Effector memory CD4-positive, alpha-beta T cell (primary cell): ENCODE data around the gene CADPS2.

Experiments used
- DNase-seq, 3 donors: peaks; one replicate each; pipeline ENCODE4 v3.0.0-alpha.2; 2020
- H3K27ac ChIP-seq: 2 replicates; pipeline ENCODE4 v1.7.0; 2013; ENCODE audit warnings: mild to moderate bottlenecking, low read length, moderate library complexity; ENCODE audit not compliant: insufficient read depth, poor library complexity, severe bottlenecking
- H3K27me3 ChIP-seq: replicated peaks from 2 replicates; pipeline ENCODE4 v1.7.0; 2013; ENCODE audit warnings: mild to moderate bottlenecking, low read length; ENCODE audit not compliant: insufficient read depth, control insufficient read depth, poor library complexity, severe bottlenecking
- H3K36me3 ChIP-seq: 2 replicates; pipeline ENCODE4 v1.7.0; 2013; ENCODE audit warnings: mild to moderate bottlenecking, low read length, moderate library complexity; ENCODE audit not compliant: control insufficient read depth, insufficient read depth
- H3K4me1 ChIP-seq: 2 replicates; pipeline ENCODE4 v1.7.0; 2013; ENCODE audit warnings: low read length, mild to moderate bottlenecking; ENCODE audit not compliant: control insufficient read depth, insufficient read depth, poor library complexity, severe bottlenecking
- H3K4me3 ChIP-seq: 2 replicates; pipeline ENCODE4 v1.7.0; 2013; ENCODE audit warnings: low read length, low read depth, mild to moderate bottlenecking; ENCODE audit not compliant: insufficient read depth, poor library complexity, severe bottlenecking
- H3K9me3 ChIP-seq: 2 replicates; pipeline ENCODE4 v1.7.0; 2013; ENCODE audit warnings: mild to moderate bottlenecking, low read length, moderate library complexity; ENCODE audit not compliant: control insufficient read depth

CADPS2 gene

GRCh38 chr7:122465296-122465695, 421.0 kb downstream of the CADPS2 start:
- no peak overlapping the region for H3K27ac ChIP-seq
- H3K36me3 ChIP-seq: no peaks in the 10 kb centered on the region
- no peaks in the 10 kb centered on the region for H3K9me3 ChIP-seq
- no peak for DNase-seq
- H3K27me3 ChIP-seq: no peaks in the 10 kb centered on the region
- no peaks in the 10 kb centered on the region for H3K4me1 ChIP-seq
- H3K4me3 ChIP-seq: no peak overlapping the region

- Histone ChIP-seq H3K36me3 (no peaks in the 10 kb centered on the region), H3K27me3 (no peaks in the 10 kb centered on the region), H3K4me1 (no peaks in the 10 kb centered on the region), H3K9me3 (no peaks in the 10 kb centered on the region), H3K27ac (no peak overlapping the region), H3K4me3 (no peak overlapping the region)
- no peak for DNase-seq
Observed at GRCh38 chr7:122463631-122464030, 422.6 kb downstream of the CADPS2 start.

DNA sequence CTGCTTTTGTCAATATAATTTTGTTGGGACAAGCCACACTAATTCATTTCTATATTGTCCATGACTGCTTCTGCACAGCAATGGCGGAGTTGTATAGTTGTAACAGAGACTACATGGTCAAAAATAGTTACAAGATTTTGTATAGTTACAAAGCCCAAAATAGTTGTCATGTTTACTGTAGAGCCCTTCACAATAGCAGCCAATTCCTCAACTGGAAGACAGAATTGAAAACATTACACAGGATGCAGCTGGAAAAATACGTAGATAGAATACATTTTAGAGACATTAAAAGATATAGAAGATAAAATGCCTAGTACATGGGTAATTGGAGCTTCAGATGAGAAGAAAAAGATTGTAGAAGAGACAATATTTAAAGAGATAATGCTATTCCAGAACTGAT, 425.3 kb downstream of the CADPS2 start:
- H3K27me3 ChIP-seq: no peaks in the 10 kb centered on the region
- H3K4me1 ChIP-seq: no peaks in the 10 kb centered on the region
- no peaks in the 10 kb centered on the region for H3K9me3 ChIP-seq
- H3K36me3 ChIP-seq: no peaks in the 10 kb centered on the region
- H3K4me3 ChIP-seq: no peak overlapping the region
- no peak overlapping the region for H3K27ac ChIP-seq
- DNase-seq: no peak

- Histone ChIP-seq H3K27me3 (no peaks in the 10 kb centered on the region), H3K27ac (no peak overlapping the region), H3K4me3 (no peak overlapping the region), H3K36me3 (no peaks in the 10 kb centered on the region), H3K9me3 (no peaks in the 10 kb centered on the region), H3K4me1 (no peaks in the 10 kb centered on the region)
- DNase-seq: no peak
Observed at GRCh38 chr7:122457969-122458368, 428.3 kb downstream of the CADPS2 start.

DNA sequence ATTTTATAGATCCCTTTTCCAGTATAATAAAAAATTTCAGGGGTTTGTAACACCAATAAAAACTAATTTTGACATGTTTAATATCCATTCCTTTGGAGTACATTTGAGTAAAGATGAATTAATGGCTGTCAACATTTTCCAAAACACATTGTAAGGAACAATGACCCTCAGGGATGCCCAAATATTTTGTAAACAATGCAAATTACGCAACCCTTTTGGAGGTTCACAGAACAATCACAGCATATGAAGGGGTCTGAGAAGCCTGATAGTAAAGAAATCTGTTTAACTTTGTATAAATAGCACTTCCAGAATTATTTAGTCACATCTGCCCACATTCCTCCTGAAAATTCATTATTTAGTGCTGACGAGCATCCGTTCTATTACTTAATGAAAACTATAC, 428.9 kb downstream of the CADPS2 start:
- no peak for DNase-seq
- Histone ChIP-seq H3K9me3 (no peaks in the 10 kb centered on the region), H3K4me1 (no peaks in the 10 kb centered on the region), H3K27me3 (no peaks in the 10 kb centered on the region), H3K36me3 (no peaks in the 10 kb centered on the region), H3K4me3 (no peak overlapping the region), H3K27ac (no peak overlapping the region)

DNA sequence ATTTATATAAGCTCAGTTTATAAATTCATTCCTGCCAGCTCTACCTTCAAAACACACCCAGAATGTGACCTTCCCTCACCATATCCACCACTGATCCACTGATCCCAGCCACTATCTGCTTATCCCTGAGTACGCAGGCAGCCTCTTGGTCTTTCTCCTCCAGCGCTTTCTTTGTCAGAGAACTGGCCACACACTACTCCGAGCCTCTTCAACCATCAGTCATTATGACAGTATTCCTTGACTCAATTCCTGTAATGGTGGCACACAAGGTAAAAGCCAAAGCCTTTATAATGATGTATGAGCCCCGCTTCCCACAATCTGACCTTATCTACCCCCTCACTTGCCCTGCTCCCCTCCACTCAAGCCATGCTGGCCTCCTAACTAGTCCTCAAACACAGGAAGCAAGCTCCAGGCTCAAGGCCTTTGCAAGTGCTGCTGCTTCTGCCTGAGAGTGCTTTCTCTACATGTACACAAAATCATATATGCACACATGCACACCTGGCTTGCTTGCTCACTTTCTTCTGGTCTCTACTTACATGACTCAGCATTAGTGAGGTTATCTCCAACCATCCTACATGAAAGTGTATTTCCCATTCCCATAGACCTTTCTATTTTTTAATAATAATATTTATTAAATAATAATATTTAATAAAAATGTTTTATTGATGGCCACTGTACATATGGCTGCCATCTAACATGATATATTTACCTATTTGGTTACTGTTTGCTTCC, 431.3 kb downstream of the CADPS2 start:
- H3K27ac ChIP-seq: no peak overlapping the region
- H3K4me3 ChIP-seq: no peak overlapping the region
- H3K9me3 ChIP-seq: no peaks in the 10 kb centered on the region
- no peak for DNase-seq
- H3K36me3 ChIP-seq: no peaks in the 10 kb centered on the region
- H3K27me3 ChIP-seq: no peaks in the 10 kb centered on the region
- no peaks in the 10 kb centered on the region for H3K4me1 ChIP-seq

GRCh38 chr7:122453432-122453831, 432.8 kb downstream of the CADPS2 start:
- H3K36me3 ChIP-seq: no peaks in the 10 kb centered on the region
- no peaks in the 10 kb centered on the region for H3K4me1 ChIP-seq
- no peak overlapping the region for H3K4me3 ChIP-seq
- no peaks in the 10 kb centered on the region for H3K27me3 ChIP-seq
- no peak for DNase-seq
- H3K9me3 ChIP-seq: no peaks in the 10 kb centered on the region
- H3K27ac ChIP-seq: no peak overlapping the region

- no peaks in the 10 kb centered on the region for H3K36me3 ChIP-seq
- DNase-seq: no peak
- H3K27me3 ChIP-seq: no peaks in the 10 kb centered on the region
- H3K9me3 ChIP-seq: no peaks in the 10 kb centered on the region
- no peaks in the 10 kb centered on the region for H3K4me1 ChIP-seq
- no peak overlapping the region for H3K4me3 ChIP-seq
- no peak overlapping the region for H3K27ac ChIP-seq
Observed at GRCh38 chr7:122448893-122449589, 437.2 kb downstream of the CADPS2 start.

DNA sequence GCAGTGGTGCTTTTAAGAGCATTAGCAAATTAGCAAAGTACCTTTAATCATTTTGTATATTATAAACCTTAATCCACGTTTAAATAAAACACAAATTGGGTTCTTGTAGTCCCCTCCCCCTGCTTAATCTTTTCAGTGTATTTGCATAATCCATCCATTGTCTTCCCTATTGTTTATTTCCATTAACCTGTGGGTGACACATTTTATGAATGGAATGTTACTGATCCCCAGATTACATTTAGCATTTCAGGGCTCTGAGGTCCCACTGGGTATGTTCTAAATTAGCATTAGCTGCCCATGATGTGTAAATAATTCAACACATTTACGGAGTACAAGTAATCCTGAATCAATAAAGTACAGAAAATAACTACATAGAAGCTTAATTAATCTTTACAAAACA, 443.3 kb downstream of the CADPS2 start:
- no peaks in the 10 kb centered on the region for H3K4me1 ChIP-seq
- no peaks in the 10 kb centered on the region for H3K27me3 ChIP-seq
- H3K4me3 ChIP-seq: no peak overlapping the region
- H3K36me3 ChIP-seq: no peaks in the 10 kb centered on the region
- H3K9me3 ChIP-seq: no peaks in the 10 kb centered on the region
- no peak for DNase-seq
- H3K27ac ChIP-seq: no peak overlapping the region

GRCh38 chr7:122438492-122438891, 447.8 kb downstream of the CADPS2 start:
- H3K4me1 ChIP-seq: no peaks in the 10 kb centered on the region
- H3K9me3 ChIP-seq: no peaks in the 10 kb centered on the region
- no peaks in the 10 kb centered on the region for H3K27me3 ChIP-seq
- no peaks in the 10 kb centered on the region for H3K36me3 ChIP-seq
- DNase-seq: no peak
- H3K27ac ChIP-seq: no peak overlapping the region
- no peak overlapping the region for H3K4me3 ChIP-seq
